ENCODE results near the gene PEAK1. TPM values are rescaled to one million over a fixed set of nuclear protein-coding genes. Genes with fewer than 3 reads are reported as not detected.

The PEAK1 gene
- total and polyA plus RNA-seq, 2 donors (not counting 3 experiments of a cell fraction or from before 2014, with no cell fraction given), result 17.9 to 91.9 TPM

GRCh38 chr15:77461486-77461885 is 41.6 kb upstream of the PEAK1 start:
- Histone ChIP-seq H3K9me1 (replicated peaks; ENCODE audit: control insufficient read depth, extremely low read depth, insufficient read depth, low read length) (no peaks in the 10 kb centered on the region), H3K9me3 (replicated peaks; ENCODE audit: control insufficient read depth, insufficient read depth, low read length) (no peaks in the 10 kb centered on the region), H3K79me2 (ENCODE audit: control insufficient read depth, insufficient read depth, low read length) (peaks cover 3% of the 10 kb centered on the region), H3K27me3 (ENCODE audit: control insufficient read depth in 2 of 2, insufficient read depth in 2 of 2, low read length in 2 of 2) (no peaks in the 10 kb centered on the region), H3K27ac (ENCODE audit: insufficient read depth, low read depth, low read length) (no peak overlapping the region), H3K4me2 (ENCODE audit: insufficient read depth, low read length) (no peak overlapping the region), H3K9ac (replicated peaks; ENCODE audit: extremely low read depth, insufficient read depth, low read length) (no peak overlapping the region), H2AFZ (ENCODE audit: low read depth, low read length) (no peak overlapping the region), H3K4me3 (replicated peaks in 1 of 3; ENCODE audit: insufficient read depth in 1 of 3, low read depth in 1 of 3, low read length in 3 of 3) (no peak overlapping the region), H3K36me3 (ENCODE audit: control insufficient read depth in 2 of 2, extremely low read depth in 1 of 2, insufficient read depth in 2 of 2, low read length in 2 of 2) (peaks cover 0 to 3% of the 10 kb centered on the region in 2 experiments), H3K4me1 (ENCODE audit: control insufficient read depth, extremely low read depth, insufficient read depth, low read length) (peaks cover 34% of the 10 kb centered on the region), H4K20me1 (replicated peaks; ENCODE audit: control insufficient read depth, extremely low read depth, insufficient read depth, low read length) (no peaks in the 10 kb centered on the region)
- intact Hi-C loops (cut with micrococcal nuclease), result no loop called here
- dilution Hi-C loops (cut with MboI; ENCODE audit: extremely low pct_ligation_motif_present, low sequenced_read_pairs), result no loop called here
- no peak for DNase-seq (ENCODE audit: low read depth, low spot score)
- FAIRE-seq, result no peak
- CTCF ChIA-PET, result no interaction called here
- no peak for TF ChIP-seq JUN (IDR thresholded peaks at IDR 0.05; ENCODE audit: borderline replicate concordance, insufficient read depth, insufficient read length, low read depth)
- TF ChIP-seq GATA2 (IDR thresholded peaks at IDR 0.05; ENCODE audit: insufficient read depth, insufficient read length, low read depth, low read length), result no peak
- no peak for TF ChIP-seq EZH2 (IDR thresholded peaks at IDR 0.05; ENCODE audit: borderline replicate concordance, low read depth, low read length, severe bottlenecking)
- TF ChIP-seq MYC (IDR thresholded peaks at IDR 0.05; ENCODE audit: low read depth, low read length), result no peak
- no peak for TF ChIP-seq CTCF (IDR thresholded peaks at IDR 0.05; ENCODE audit: extremely low read depth in 1 of 2, insufficient read depth in 1 of 2, low read depth in 1 of 2, low read length in 2 of 2)
- no peak for TF ChIP-seq MAX (IDR thresholded peaks at IDR 0.05; ENCODE audit: insufficient read depth, insufficient read length)
- TF ChIP-seq POLR2A (IDR thresholded peaks at IDR 0.05; ENCODE audit: low read depth, low read length), result no peak
- no TSS peak for BruUV-seq (replicated peaks)
- POLR2A ChIA-PET, result no interaction called here
